ENCODE data around the gene AGPAT2.
"Not testable (repeated sequence)": the region's sequence is repeated elsewhere in the genome, so short reads cannot be mapped to it uniquely, and the experiment has no call there.

AGPAT2 gene

DNA sequence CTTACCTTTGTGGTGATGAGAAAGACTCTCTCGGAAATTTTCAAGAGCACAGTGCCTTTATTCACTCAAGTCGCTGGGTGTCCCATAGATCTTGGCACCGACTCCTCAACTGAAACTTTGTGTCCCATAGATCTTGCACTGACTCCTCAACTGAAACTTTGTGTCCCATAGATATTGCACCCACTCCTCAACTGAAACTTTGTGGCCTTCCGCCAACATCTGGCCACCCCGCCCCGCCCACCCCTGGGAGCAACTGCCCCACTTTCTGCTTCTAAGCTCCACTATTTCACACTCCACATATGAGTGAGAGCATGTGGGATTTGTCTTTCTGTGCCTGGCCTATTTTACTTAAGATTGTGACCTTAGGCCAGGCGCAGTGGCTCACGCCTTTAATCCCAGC, 37.2 kb downstream of the AGPAT2 start:
- FAIRE-seq (no peak), DNase-seq (ENCODE audit: low spot score) (no peak)

DNA sequence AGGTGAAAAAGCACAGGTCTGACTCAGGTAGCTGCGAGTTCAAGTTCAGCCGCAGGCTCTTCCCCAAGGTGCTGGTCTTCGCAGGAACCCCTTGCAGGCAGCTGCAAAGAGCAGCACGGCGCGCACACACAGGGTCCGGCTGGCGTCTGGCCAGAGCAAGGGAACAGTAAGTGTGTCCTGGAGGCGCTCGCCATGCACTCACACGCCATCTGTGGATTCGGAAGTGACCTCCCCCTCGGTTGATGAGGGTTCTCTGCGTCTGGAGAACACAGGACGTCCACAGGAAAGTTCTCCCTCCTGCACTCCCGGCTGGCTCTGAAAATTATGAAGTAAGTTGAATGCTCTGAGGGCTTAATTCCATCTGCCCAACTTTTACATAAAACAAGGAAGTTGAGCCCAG, 38.5 kb downstream of the AGPAT2 start:
- FAIRE-seq, result no peak
- DNase-seq (ENCODE audit: low spot score), result no peak

DNA sequence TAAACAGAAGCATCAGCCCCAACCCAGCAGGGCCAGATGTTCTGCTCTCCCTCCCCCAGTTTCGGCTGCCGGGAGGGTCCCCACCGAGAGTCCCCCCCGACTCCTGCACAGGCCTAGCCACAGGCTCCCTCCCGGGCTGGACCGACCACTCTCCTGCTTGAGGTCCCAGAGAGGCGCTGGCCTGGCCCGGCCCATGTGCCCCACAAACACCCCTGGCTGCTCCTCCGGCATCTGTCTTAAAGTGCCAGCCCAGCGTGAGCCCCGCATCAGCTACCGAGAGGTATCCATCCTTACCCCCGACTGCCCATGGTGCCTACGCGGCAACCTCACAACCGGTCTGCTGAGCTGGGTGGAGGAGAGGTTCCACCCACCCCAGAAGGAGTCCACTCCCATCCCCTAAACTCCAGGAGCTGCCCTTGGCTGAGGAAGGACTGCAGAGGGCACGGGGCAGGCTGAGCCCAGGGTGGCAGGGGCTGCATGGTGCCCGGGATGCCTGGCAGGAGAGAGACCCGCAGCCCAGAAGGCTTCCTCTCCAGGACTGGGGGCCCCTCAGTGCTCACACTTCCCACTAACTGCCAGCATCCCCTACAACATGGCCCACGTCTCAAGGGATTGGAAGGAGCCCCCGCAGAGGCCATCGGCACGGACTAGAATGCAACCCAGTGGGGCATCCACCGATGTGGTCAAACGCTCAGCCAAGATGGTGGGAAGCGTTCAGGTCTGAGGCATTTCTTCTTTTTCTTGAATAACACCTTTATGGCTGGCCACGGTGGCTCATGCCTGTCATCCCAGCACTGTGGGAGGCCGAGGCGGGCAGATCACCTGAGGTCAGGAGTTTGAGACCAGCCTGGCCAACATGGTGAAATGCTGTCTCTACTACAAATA, 40.2 kb downstream of the AGPAT2 start:
- FAIRE-seq (no peak), DNase-seq (ENCODE audit: low spot score) (no peak)

DNA sequence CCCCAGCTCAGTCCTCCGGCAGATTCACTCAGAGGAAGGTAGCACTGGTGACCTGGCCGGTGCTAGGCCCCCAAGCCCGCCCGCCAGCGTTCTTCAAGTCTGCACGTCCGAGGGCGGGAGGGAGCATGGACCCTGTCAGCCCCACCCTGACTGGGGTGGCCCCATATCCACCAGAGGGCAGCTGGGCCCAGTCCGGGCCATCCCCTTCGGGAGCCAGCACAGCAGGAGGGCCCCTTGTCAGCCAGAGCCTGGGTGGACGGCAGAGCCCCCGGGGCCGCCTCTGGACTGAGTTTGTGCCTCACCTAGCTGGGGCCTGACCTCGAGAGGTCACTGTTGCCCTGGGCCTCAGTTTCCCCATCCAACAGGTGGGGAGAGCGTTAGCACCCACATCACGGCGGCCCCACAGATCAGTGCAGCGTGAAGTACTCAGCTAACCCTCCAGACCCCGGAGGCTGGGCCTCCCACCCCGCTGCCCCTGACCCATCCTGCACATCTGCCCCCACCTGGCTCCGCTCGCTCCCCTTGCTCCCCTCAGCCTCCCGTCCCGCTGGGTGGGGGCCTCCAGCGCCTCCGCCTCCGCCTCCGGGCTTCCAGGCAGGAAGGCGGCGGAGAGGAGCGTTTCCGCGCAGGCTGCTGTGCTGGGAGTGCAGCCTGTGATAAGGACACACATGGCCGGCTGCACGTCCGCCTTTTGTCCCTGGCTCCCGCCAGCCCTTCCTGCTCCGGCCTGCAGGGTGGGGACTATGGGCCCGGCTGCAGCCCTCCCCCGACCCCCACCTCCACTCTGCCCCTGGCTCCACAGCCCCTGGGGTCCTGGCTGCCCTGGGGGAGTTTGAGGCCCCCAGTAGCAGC, 41.1 kb downstream of the AGPAT2 start:
- no peak for FAIRE-seq
- no peak for DNase-seq (ENCODE audit: low spot score)

DNA sequence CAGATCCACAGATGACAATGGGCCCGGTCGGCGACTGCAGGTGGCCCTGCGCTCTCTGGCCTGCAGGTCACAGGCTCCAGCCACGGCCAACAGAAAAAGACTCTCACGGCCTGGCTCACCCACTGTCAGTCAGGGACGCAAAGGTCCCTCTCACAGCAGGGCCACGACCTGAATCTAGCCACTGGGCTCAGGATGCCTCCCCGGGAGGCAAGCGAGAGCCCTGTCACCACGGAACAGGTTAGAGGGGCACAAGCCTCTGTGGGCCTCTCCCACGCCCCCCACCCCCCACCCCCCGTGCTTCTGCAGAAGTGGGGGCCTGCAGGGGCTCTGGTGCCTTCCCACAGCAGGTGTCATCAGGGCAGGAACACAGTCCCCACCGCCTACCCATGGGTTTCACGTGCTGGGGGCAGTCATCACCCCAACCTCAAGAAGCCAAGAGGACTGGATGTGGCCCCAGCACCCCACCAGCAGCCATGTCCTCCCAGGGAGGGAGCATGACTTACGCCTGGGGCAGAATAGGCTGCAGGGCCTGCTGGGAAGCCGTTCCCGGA, 41.8 kb downstream of the AGPAT2 start:
- no peak for DNase-seq (ENCODE audit: low spot score)

DNA sequence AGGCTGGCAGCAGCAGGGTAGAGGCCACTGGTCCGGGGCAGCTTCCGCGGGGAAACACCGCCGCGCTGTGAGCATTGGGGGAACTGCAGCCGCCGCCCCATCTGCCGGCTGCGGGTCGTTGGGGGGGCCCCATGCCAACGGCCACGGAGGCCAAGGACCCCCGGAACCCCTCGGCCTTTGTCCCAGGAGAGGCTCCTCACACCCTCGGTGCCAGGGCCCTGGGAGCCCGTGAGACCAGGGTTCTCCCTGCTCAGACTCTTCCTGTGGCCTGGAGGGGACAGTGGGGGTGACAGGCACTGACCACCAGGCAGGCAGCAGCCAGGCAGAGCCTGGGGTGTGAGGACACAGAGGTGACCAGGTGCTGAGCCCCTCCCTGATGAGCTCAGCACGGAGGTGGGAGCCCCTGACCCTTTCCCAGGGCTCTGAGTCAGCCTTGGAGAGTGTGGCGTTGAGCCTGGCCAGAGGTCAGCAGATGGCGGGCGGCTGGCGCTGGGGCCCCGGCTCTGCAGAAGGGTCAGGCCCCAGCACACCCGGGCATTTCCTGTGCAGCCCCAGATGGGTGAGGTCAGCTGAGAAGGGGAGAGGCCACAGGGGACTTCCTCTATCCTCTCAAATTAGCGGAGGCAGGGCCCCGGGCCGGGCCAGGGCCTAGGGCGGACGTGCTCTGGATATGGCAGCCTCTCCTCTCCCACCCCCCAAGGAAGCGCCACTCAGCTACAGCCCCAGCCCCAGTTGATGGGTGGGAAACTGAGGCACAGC, 42.5 kb downstream of the AGPAT2 start:
- no peak for FAIRE-seq
- peak; percentile 60 for DNase-seq (ENCODE audit: low spot score)

More for the DNA sequence above, 41.8 kb downstream of the AGPAT2 start:
- FAIRE-seq, result no peak

DNA sequence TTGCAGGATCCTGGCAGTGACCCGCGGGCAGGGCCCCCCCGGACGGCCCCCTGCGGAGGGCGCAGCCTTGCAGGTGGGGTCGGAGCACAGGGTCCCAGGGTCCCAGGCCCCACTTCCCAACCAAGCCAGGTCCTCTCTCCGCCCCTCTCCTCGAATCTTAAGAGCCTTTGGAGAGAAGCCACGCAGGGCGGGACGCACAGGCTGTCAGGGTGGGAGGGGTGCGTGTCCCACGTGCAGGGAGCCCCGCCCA, 43.0 kb downstream of the AGPAT2 start:
- FAIRE-seq, result no peak

DNA sequence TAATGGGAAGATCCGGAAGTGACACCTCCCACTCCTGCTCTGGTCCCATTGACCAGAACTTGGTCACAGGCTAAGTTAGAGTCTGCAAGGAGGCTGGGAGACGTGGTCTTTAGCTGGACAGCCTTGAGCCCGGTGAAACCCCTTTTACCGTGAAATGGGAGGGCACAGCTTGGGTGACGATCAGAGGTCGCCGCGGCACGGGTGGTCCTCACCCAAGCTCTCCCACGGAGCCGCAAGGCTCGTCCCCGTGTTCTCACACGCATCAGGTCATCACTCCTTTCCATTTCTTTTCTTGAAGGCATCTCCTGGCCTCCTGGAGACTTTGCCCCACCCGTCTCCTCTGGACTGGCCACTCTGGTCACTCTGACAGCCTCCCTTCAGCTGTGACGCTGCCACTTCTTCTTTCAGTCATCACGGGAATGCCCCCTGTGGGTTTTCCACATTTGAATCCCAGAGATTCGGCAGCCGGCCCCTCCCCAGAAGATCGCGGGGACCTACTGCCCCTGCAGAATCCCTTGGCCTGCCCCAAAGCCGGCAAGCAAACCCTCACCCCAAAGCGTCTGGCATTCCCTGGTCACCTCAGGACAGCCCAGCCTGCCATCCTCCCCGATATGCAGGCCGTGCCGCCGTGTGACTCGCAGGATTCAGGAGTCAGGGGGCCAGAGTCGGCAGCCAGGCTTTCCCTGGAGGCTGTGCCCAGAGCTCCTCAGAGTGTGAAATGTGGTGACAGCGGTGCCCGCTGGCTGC, 43.5 kb downstream of the AGPAT2 start:
- FAIRE-seq (no peak), DNase-seq (ENCODE audit: low spot score) (no peak)

More for the DNA sequence above, 43.0 kb downstream of the AGPAT2 start:
- DNase-seq (ENCODE audit: low spot score), result no peak

DNA sequence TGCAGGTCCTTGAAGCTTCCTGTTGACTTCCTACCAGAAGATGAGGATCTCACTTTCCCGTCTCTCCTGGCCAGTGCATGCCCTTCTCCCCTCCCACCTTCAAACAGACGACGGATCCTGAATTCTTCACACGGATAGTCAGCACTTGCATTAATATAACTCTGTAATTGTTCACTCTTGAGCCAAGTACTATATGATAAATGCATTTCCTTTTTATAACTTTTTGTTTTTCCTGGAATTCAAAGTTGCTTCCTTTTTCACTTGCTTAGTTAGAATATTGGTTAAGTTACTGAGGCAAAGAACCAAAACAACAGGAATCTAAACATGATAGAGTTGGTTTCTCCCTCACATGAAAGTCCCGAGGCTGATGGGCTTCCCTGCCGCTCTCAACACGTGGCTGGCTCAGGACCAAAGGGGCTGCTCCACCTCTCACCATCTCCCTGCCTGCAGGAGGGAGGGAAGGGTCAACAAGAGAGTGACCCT, 44.8 kb downstream of the AGPAT2 start:
- DNase-seq (ENCODE audit: low spot score) (no peak), FAIRE-seq (no peak)

DNA sequence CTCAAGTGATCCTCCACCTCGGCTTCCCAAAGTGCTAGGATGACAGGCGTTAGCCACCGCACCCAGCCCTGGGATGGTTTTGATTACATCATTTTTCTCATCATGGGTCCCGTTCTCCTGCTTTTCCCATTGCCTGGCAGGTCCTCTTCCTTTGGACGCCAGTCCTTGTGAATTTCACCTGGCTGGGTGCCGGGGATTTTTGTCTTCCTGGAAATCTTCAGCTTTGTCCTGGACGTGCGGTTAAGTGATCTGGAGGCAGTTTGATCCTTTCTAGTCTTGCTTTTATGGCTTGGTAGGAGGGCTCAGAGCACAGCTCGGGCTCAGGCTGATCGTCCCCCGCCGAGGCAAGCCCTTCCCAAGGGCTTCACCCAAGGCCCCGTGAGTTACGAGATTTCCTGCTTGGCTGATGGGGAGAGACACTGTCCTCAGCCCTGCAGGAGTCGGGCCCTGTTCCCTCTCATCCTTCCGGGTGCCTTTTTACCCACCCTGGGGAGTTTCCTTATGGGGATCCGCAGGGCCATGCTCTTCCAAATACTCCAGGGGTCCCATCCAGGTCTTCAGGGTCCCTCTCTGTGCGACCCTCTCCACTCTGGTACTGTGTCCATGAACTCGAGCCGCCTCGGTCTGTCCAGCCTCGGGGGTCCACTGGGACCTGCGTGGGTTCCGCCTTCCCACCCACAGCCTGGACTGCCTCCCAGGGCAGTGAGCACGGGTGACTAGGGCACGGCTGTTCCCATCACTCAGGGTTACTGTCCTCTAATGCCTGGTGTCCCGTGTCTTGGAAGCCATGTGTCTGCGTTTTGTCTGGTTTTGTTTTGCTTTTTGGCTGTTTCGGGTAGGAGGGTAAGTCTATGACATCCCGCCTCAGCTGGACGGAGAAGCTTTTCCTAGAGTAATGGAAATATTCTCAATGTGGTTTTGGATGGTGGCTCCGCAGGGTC, 46.8 kb downstream of the AGPAT2 start:
- DNase-seq (ENCODE audit: low spot score) (no peak), FAIRE-seq (no peak)

DNA sequence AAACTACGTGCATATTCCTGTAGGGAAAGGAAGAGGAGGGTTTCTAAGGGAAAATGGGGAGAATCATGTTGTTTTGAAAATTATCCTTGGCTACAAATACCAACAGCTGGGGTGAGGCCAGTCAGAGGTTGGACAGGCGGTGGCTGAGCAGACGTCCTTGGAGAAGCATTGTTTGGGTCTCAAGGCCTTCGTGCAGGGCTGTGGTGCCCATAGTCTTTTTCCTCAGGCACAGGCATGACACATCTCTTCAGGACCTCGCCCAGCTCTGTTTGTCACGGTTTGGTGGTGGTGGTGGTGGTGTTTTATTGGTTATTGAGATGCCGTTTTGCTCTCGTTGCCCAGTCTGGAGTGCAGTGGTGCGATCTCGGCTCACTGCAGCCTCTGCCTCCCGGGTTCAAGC, 52.4 kb downstream of the AGPAT2 start:
- no peak for DNase-seq (ENCODE audit: low spot score)
- FAIRE-seq, result no peak

DNA sequence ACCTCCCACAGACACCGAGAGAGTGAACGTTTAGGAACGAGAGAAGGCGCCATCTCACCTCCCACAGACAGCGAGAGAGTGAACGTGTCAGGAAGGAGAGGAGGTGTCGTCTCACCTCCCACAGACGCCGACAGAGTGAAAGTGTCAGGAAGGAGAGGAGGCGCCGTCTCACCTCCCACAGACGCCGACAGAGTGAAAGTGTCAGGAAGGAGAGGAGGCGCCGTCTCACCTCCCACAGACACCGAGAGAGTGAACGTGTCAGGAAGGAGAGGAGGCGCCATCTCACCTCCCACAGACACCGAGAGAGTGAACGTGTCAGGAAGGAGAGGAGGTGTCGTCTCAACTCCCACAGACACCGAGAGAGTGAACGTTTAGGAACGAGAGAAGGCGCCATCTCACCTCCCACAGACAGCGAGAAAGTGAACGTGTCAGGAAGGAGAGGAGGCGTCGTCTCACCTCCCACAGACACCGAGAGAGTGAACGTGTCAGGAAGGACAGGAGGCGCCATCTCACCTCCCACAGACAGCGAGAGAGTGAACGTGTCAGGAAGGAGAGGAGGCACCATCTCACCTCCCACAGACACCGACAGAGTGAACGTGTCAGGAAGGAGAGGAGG, 54.7 kb downstream of the AGPAT2 start:
- DNase-seq (ENCODE audit: low spot score); FAIRE-seq: not testable (repeated sequence)

DNA sequence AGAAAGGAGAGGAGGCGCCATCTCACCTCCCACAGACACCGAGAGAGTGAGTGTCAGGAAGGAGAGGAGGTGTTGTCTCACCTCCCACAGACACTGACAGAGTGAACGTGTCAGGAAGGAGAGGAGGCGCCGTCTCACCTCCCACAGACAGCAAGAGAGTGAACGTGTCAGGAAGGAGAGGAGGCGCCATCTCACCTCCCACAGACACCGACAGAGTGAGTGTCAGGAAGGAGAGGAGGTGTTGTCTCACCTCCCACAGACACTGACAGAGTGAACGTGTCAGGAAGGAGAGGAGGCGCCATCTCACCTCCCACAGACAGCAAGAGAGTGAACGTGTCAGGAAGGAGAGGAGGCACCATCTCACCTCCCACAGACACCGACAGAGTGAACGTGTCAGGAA, 55.2 kb downstream of the AGPAT2 start:
- not testable (repeated sequence) for FAIRE-seq; DNase-seq (ENCODE audit: low spot score)

DNA sequence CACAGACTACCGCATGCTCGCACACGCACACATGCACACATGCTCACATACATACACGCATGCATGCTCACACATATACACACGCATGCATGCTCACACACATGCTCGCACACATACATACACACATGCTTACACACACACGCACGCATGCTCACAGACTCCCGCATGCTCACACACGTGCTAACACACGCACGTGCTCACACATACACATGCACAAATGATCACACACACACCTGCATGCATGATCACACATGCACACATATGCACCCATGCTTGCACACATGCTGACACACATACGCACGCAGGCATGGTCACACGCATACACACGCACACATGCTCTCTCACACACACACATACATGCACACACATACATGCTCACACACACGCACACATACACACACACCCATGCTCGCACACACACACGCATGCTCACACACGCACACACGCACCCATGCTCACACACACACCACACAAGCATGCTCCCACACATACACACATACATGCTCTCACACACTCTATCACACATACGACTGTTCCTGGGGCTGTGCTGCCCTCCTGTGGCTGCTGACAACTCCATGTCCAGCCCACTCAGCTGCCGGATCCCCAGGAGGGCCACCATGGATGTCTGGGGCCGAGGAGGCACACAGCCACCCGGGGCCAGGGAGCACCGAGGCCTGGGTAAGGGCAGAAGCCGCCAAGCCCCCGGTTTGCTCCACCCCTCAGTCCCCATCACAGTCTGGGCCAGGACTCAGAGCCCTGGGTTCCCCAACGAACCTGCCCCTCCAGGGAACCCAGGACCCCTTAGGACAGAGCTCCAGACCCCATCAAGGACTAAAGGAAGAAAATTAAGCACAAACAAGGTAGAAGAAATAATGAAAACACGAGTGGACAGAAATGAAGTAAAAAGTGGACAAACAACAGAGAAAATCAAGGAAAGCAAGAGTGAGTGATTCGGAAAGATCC, 55.9 kb downstream of the AGPAT2 start:
- DNase-seq (ENCODE audit: low spot score), result peak; percentile 68
- no peak for FAIRE-seq

DNA sequence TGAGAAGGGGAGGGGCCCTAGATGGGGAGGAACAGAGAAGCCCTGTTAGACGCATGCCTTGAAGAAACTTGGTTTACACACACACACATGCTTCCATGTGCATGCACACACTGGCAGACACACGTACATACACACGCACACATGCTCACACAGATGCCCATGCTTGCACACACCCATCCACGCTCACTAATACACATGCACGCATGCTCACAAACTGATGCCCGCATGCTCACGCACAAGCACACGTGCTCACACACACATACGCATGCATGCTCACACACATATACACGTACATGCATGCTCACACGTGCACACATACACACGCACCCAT, 56.6 kb downstream of the AGPAT2 start:
- FAIRE-seq, result no peak
- DNase-seq (ENCODE audit: low spot score), result no peak

DNA sequence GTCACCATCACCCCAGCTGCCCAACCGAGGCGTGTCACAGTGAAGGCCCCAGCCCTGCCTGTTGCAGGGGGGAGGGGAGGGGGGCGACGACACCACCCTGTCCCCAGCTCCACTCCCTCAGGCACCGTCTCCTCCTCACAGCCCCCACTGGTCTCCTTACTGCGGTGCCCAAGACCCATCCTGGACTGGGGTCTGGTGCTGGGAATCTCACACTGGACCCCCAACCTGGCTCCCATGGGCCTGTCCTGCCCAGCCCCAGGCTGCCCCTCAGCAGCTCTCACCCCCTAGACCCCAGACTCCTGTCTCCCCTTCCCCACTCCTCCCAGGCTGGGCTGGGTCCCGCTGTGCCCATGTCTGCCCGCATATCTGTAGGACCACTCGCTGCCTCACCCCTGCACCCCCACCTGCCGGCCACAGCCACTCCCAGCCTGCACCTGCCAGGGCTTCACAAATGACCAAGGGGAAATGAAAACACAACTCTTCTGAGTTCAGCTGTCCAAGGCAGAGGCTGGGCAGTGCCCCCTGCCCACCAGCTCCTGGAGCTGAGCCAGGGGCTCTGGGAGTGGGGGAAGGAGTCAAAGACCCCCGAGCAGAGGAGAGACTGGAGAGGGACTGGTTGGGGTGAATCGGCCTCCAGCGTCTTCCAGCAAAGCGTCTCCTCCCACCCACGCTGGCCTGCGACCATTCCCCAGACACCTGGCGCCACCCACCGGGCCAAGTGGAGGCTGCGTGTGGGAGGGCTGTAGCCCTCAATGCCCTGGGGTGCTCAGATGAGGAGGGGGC, 57.2 kb downstream of the AGPAT2 start:
- peak; percentile 16 for DNase-seq (ENCODE audit: low spot score)
- no peak for FAIRE-seq
